Hepatocyte (in vitro differentiated cells): Measurements from ENCODE around the gene PPP2R5B.

Experiments
- EZH2 ChIP-seq: fragments of 200-600 bp; sonication (generic); IDR thresholded peaks from 2 replicates; pipeline ENCODE4 v1.6.1; 2016; ENCODE audit warnings: antibody characterized with exemption, mild to moderate bottlenecking, borderline replicate concordance
- TF ChIP-seq, protein P1 (sequence below): fragments of 200-600 bp; sonication (generic); IDR thresholded peaks from 2 replicates; pipeline ENCODE4 v1.5.1; 2016; ENCODE audit warnings: antibody characterized with exemption, mild to moderate bottlenecking; ENCODE audit not compliant: poor library complexity

DNA sequence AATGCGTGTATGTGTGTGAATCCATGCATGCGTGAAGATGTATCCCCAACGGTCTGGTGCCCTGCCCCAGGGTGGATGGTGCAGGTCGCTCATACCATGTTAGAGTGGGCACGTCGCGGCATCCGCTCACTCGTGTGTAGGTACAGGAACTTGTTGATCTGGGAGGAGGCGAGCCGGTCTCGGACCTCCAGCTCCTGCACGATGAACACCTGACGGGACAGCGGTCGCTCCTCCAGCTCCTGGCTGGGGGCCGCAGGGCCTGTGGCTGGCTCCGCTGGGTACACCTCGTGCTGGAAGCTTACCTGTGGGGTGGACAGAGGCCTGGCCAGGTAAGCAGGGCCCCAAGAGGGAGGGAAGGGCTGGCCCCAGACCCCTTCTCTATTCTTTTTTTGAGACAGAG, 25.9 kb upstream of the PPP2R5B start:
- no peak for TF ChIP-seq EZH2
- TF ChIP-seq, protein P1, sequence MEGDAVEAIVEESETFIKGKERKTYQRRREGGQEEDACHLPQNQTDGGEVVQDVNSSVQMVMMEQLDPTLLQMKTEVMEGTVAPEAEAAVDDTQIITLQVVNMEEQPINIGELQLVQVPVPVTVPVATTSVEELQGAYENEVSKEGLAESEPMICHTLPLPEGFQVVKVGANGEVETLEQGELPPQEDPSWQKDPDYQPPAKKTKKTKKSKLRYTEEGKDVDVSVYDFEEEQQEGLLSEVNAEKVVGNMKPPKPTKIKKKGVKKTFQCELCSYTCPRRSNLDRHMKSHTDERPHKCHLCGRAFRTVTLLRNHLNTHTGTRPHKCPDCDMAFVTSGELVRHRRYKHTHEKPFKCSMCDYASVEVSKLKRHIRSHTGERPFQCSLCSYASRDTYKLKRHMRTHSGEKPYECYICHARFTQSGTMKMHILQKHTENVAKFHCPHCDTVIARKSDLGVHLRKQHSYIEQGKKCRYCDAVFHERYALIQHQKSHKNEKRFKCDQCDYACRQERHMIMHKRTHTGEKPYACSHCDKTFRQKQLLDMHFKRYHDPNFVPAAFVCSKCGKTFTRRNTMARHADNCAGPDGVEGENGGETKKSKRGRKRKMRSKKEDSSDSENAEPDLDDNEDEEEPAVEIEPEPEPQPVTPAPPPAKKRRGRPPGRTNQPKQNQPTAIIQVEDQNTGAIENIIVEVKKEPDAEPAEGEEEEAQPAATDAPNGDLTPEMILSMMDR = no peak
